CD4-positive, alpha-beta T cell (primary cell): ENCODE data around the gene HMCN1. TPM values are rescaled to one million over a fixed set of nuclear protein-coding genes. Genes with fewer than 3 reads are reported as not detected.

Experiments
- ATAC-seq: fragments of 200-7000 bp; cut with Tn5 transposase; one replicate; pipeline ENCODE4 v1.10.0; 2022; ENCODE audit warnings: mild to moderate bottlenecking; ENCODE audit not compliant: poor library complexity
- CTCF ChIA-PET: fragments of 350-600 bp; sonication (Branson Sonifier 250); formaldehyde crosslinking; loops from one replicate; lab custom pipeline; 2021; ENCODE audit warnings: antibody characterized with exemption, inconsistent platforms; lab: Charles Lee
- POLR2A ChIA-PET: fragments of 350-600 bp; sonication (Branson Sonifier 250); formaldehyde crosslinking; loops from one replicate; lab custom pipeline; 2021; ENCODE audit warnings: antibody characterized with exemption, inconsistent platforms; lab: Charles Lee
- DNase-seq, 14 experiments: peaks; one replicate each; pipeline ENCODE4 v3.0.0-alpha.2; 2013 to 2020; ENCODE audit warnings: mixed read lengths in 2 of 14
- H3K27ac ChIP-seq, 2 donors: one replicate each; pipeline versions ENCODE4 v1.5.1 to v1.7.0; 2013; ENCODE audit warnings: low read length in 2 of 2, low read depth in 1 of 2, mild to moderate bottlenecking in 1 of 2
- H3K27me3 ChIP-seq, 2 experiments: 1 replicate in 1 of 2; 2 replicates in 1 of 2; pipeline versions ENCODE4 v1.6.1 to v1.7.0; 2013; ENCODE audit warnings: low read length in 2 of 2, control low read depth in 1 of 2, mild to moderate bottlenecking in 1 of 2, moderate library complexity in 1 of 2; ENCODE audit not compliant: insufficient read depth in 2 of 2, control insufficient read depth in 1 of 2
- H3K36me3 ChIP-seq: one replicate; pipeline ENCODE4 v1.6.1; 2013; ENCODE audit warnings: low read length, control low read depth; ENCODE audit not compliant: insufficient read depth
- H3K4me1 ChIP-seq: one replicate; pipeline ENCODE4 v1.6.1; 2013; ENCODE audit warnings: low read length, control low read depth; ENCODE audit not compliant: insufficient read depth
- H3K4me3 ChIP-seq: one replicate; pipeline ENCODE4 v1.5.1; 2013; ENCODE audit warnings: mild to moderate bottlenecking, low read length, moderate library complexity
- H3K9me3 ChIP-seq, 2 experiments: 1 replicate in 1 of 2; 2 replicates in 1 of 2; pipeline versions ENCODE4 v1.6.1 to v1.7.0; 2013; ENCODE audit warnings: low read length in 2 of 2, mild to moderate bottlenecking in 2 of 2, control low read depth in 1 of 2, moderate library complexity in 1 of 2; ENCODE audit not compliant: control insufficient read depth in 1 of 2, insufficient read depth in 1 of 2
- H3K27ac Mint-ChIP-seq: one replicate; pipeline ENCODE4 v1.8.0; 2020; ENCODE audit warnings: mixed read lengths
- H3K27me3 Mint-ChIP-seq: one replicate; pipeline ENCODE4 v1.8.0; 2021; ENCODE audit warnings: mixed read lengths
- H3K36me3 Mint-ChIP-seq: one replicate; pipeline ENCODE4 v1.8.0; 2021; ENCODE audit warnings: low read depth, mixed read lengths
- H3K4me1 Mint-ChIP-seq: one replicate; pipeline ENCODE4 v1.8.0; 2021; ENCODE audit warnings: low read depth, mixed read lengths
- H3K4me3 Mint-ChIP-seq: one replicate; pipeline ENCODE4 v1.8.0; 2020; ENCODE audit warnings: mild to moderate bottlenecking, mixed read lengths
- H3K9me3 Mint-ChIP-seq: one replicate; pipeline ENCODE4 v1.8.0; 2020; ENCODE audit warnings: mixed read lengths
- intact Hi-C, 2 experiments: fragments of 100-400 bp; cut with DNase I in 1 of 2; cut with micrococcal nuclease in 1 of 2; formaldehyde crosslinking; loops; one replicate each; pipeline versions ENCODE4 v1.15.1 to v1.9.0; 2023 to 2025; cut with DNase I, micrococcal nuclease
- total RNA-seq, 174 experiments: library from RNA in 2 of 174; stranded (reverse) in 2 of 174; gene quantifications; one replicate each; pipeline ENCODE4 v1.2.3 and lab custom pipeline; 2021 to 2026
- TF ChIP-seq, protein P1 (sequence below): fragments of 200-600 bp; IDR thresholded peaks from one replicate; pipeline ENCODE4 v1.8.0; 2022; ENCODE audit warnings: antibody characterized with exemption, mild to moderate bottlenecking

Gene HMCN1
- total RNA-seq, 2 experiments from 2014 or later: 0.14 TPM

GRCh38 chr1:185856482-185856881 lies 122.3 kb downstream of the HMCN1 start:
- Histone ChIP-seq H3K27ac (no peak overlapping the region), H3K4me1 (no peaks in the 10 kb centered on the region), H3K36me3 (no peaks in the 10 kb centered on the region), H3K4me3 (no peak overlapping the region), H3K27me3 (no peaks in the 10 kb centered on the region), H3K9me3 (no peaks in the 10 kb centered on the region)
- intact Hi-C loops: no loop called here
- TF ChIP-seq, protein P1, sequence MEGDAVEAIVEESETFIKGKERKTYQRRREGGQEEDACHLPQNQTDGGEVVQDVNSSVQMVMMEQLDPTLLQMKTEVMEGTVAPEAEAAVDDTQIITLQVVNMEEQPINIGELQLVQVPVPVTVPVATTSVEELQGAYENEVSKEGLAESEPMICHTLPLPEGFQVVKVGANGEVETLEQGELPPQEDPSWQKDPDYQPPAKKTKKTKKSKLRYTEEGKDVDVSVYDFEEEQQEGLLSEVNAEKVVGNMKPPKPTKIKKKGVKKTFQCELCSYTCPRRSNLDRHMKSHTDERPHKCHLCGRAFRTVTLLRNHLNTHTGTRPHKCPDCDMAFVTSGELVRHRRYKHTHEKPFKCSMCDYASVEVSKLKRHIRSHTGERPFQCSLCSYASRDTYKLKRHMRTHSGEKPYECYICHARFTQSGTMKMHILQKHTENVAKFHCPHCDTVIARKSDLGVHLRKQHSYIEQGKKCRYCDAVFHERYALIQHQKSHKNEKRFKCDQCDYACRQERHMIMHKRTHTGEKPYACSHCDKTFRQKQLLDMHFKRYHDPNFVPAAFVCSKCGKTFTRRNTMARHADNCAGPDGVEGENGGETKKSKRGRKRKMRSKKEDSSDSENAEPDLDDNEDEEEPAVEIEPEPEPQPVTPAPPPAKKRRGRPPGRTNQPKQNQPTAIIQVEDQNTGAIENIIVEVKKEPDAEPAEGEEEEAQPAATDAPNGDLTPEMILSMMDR: no peak
- Mint-ChIP-seq H3K4me3 (no peak overlapping the region), H3K36me3 (no peaks in the 10 kb centered on the region), H3K27me3 (peaks cover 4% of the 10 kb centered on the region), H3K4me1 (no peaks in the 10 kb centered on the region), H3K27ac (no peak overlapping the region), H3K9me3 (no peaks in the 10 kb centered on the region)
- DNase-seq: no peak
- POLR2A ChIA-PET: no interaction called here
- no peak for ATAC-seq
- CTCF ChIA-PET: no interaction called here

DNA sequence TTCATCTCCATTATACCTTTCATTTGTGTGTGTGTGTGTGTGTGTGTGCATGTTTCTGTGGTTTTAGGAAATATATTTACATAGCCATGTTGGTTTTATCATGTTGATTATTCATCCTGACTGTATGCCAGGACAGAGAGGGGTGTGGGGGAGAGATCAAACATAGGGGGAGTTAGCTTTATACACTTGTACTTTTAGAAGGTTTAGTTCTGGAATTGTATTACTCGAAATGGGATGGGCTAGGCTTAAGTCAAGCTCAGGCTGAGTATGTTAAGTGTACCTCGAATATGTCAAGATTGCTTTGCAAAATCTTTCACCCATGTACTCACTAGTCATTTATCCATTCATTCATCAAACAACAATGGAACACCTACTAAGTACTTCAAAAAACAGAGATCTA lies 123.3 kb downstream of the HMCN1 start:
- Histone ChIP-seq H3K9me3 (no peaks in the 10 kb centered on the region), H3K4me3 (no peak overlapping the region), H3K27me3 (no peaks in the 10 kb centered on the region), H3K4me1 (no peaks in the 10 kb centered on the region), H3K27ac (no peak overlapping the region), H3K36me3 (no peaks in the 10 kb centered on the region)
- no peak overlapping the region for H3K27ac Mint-ChIP-seq
- TF ChIP-seq, protein P1: no peak
- no peaks in the 10 kb centered on the region for H3K4me1 Mint-ChIP-seq
- intact Hi-C loops: no loop called here
- ATAC-seq (no peak), DNase-seq (no peak)
- no peak overlapping the region for H3K4me3 Mint-ChIP-seq
- ChIA-PET CTCF (no interaction called here), POLR2A (no interaction called here)
- H3K36me3 Mint-ChIP-seq: no peaks in the 10 kb centered on the region
- peaks cover 10% of the 10 kb centered on the region for H3K27me3 Mint-ChIP-seq
- no peaks in the 10 kb centered on the region for H3K9me3 Mint-ChIP-seq

DNA sequence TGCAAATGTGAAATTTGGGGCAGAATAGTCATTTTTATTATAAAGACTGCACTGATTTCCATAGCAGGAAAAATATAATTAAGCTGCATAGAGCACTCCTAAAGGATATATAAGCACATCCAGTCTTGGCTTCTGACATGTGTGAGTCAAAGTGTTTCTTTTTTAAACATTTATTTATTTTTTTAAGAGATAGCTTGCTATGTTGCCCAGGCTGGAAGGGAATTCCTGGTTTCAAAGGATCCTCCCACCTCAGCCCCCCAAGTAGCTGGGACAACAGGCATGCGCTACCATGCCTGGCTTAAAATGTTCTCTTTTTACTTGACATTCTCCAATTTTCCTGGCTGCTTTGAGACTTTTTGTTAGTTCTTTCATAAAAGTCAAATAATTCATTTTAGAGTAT lies 126.1 kb downstream of the HMCN1 start:
- Histone ChIP-seq H3K4me3 (no peak overlapping the region), H3K36me3 (no peaks in the 10 kb centered on the region), H3K4me1 (no peaks in the 10 kb centered on the region), H3K9me3 (no peaks in the 10 kb centered on the region), H3K27me3 (no peaks in the 10 kb centered on the region), H3K27ac (no peak overlapping the region)
- ChIA-PET CTCF (interaction anchor here (0.6 to 1.3 kb wide), 4 partner anchors 11 to 1470 kb away, joined by 3 to 4 read pairs (median 4); no protein-coding TSS in a partner anchor), POLR2A (no interaction called here)
- no peak for DNase-seq
- Mint-ChIP-seq H3K27ac (no peak overlapping the region), H3K27me3 (peaks cover 5% of the 10 kb centered on the region), H3K9me3 (no peaks in the 10 kb centered on the region), H3K4me1 (no peaks in the 10 kb centered on the region), H3K4me3 (no peak overlapping the region), H3K36me3 (no peaks in the 10 kb centered on the region)
- ATAC-seq: no peak
- TF ChIP-seq, protein P1: no peak
- intact Hi-C loops: no loop called here
